AML-193 (cell line): ENCODE results near the gene LRP1B.

ENCODE experiments used
- DNase-seq, 2 experiments: peaks; one replicate each; lab custom pipeline; 2025; lab: John Stamatoyannopoulos, UW

Gene LRP1B

GRCh38 chr2:140814141-140814540, 1316.7 kb downstream of the LRP1B start:
- DNase-seq = no peak

- DNase-seq = peak in 1 of 2 experiments; percentile 1
Observed at GRCh38 chr2:140808820-140809219, 1322.0 kb downstream of the LRP1B start.

- DNase-seq = no peak
Observed at GRCh38 chr2:140808211-140808610, 1322.6 kb downstream of the LRP1B start.

GRCh38 chr2:140804700-140805260, 1326.0 kb downstream of the LRP1B start:
- no peak for DNase-seq

GRCh38 chr2:140801311-140801710, 1329.5 kb downstream of the LRP1B start:
- DNase-seq = no peak

GRCh38 chr2:140797718-140798117, 1333.1 kb downstream of the LRP1B start:
- DNase-seq = no peak

- no peak for DNase-seq
Observed at GRCh38 chr2:140791802-140792201, 1339.0 kb downstream of the LRP1B start.

- DNase-seq = no peak
Observed at GRCh38 chr2:140786585-140786984, 1344.2 kb downstream of the LRP1B start.

GRCh38 chr2:140775411-140775810, 1355.4 kb downstream of the LRP1B start:
- no peak for DNase-seq

- DNase-seq = no peak
Observed at GRCh38 chr2:140770645-140771044, 1360.2 kb downstream of the LRP1B start.

GRCh38 chr2:140761807-140762206, 1369.0 kb downstream of the LRP1B start:
- no peak for DNase-seq

GRCh38 chr2:140759426-140760156, 1371.2 kb downstream of the LRP1B start:
- DNase-seq = no peak

GRCh38 chr2:140747665-140748064, 1383.2 kb downstream of the LRP1B start:
- no peak for DNase-seq

GRCh38 chr2:140747090-140747489, 1383.7 kb downstream of the LRP1B start:
- DNase-seq = no peak

GRCh38 chr2:140744379-140744778, 1386.4 kb downstream of the LRP1B start:
- DNase-seq = no peak

- peak; percentile 57 to 73 for DNase-seq
Observed at GRCh38 chr2:140737006-140737405, 1393.8 kb downstream of the LRP1B start.

GRCh38 chr2:140734992-140735391, 1395.8 kb downstream of the LRP1B start:
- peak; percentile 31 to 39 for DNase-seq

- no peak for DNase-seq
Observed at GRCh38 chr2:140718999-140719398, 1411.8 kb downstream of the LRP1B start.

- no peak for DNase-seq
Observed at GRCh38 chr2:140717481-140717880, 1413.3 kb downstream of the LRP1B start.

GRCh38 chr2:140714586-140714985, 1416.2 kb downstream of the LRP1B start:
- no peak for DNase-seq

- DNase-seq = no peak
Observed at GRCh38 chr2:140711867-140712266, 1418.9 kb downstream of the LRP1B start.

- no peak for DNase-seq
Observed at GRCh38 chr2:140701726-140702125, 1429.1 kb downstream of the LRP1B start.

- no peak for DNase-seq
Observed at GRCh38 chr2:140698636-140699035, 1432.2 kb downstream of the LRP1B start.

- no peak for DNase-seq
Observed at GRCh38 chr2:140696449-140696848, 1434.4 kb downstream of the LRP1B start.
